Glutamatergic neuron (in vitro differentiated cells): ENCODE measurements around the gene PNLIPRP1. TPM values are rescaled to one million over a fixed set of nuclear protein-coding genes. Genes with fewer than 3 reads are reported as not detected.

ENCODE experiments used
- DNase-seq: peaks from one replicate; pipeline ENCODE4 v3.0.0; 2022
- H3K27ac Mint-ChIP-seq: one replicate; pipeline ENCODE4 v1.8.0; 2020; ENCODE audit warnings: mild to moderate bottlenecking, mixed read lengths, inconsistent platforms; ENCODE audit not compliant: unreplicated experiment
- H3K27me3 Mint-ChIP-seq: one replicate; pipeline ENCODE4 v1.8.0; 2020; ENCODE audit warnings: mild to moderate bottlenecking, moderate library complexity, mixed read lengths, inconsistent platforms; ENCODE audit not compliant: unreplicated experiment
- H3K36me3 Mint-ChIP-seq: one replicate; pipeline ENCODE4 v1.8.0; 2020; ENCODE audit warnings: mild to moderate bottlenecking, mixed read lengths, inconsistent platforms; ENCODE audit not compliant: unreplicated experiment
- H3K4me1 Mint-ChIP-seq: one replicate; pipeline ENCODE4 v1.8.0; 2020; ENCODE audit warnings: mild to moderate bottlenecking, low read depth, mixed read lengths, inconsistent platforms; ENCODE audit not compliant: unreplicated experiment
- H3K4me3 Mint-ChIP-seq: one replicate; pipeline ENCODE4 v1.8.0; 2020; ENCODE audit warnings: mild to moderate bottlenecking, mixed read lengths, inconsistent platforms; ENCODE audit not compliant: unreplicated experiment
- H3K9me3 Mint-ChIP-seq: one replicate; pipeline ENCODE4 v1.8.0; 2020; ENCODE audit warnings: mild to moderate bottlenecking, moderate library complexity, mixed read lengths, inconsistent platforms; ENCODE audit not compliant: unreplicated experiment
- CTCF ChIP-seq: fragments of 200-600 bp; sonication (generic); IDR thresholded peaks from one replicate; pipeline ENCODE4 v1.5.0; 2021; ENCODE audit not compliant: partially characterized antibody, unreplicated experiment
- total RNA-seq: library from RNA; stranded (reverse); fragmentation: NEBNext Ultra II Directional; extraction: Animal tissue kit (Norgen Biotek cat#: 25700); gene quantifications from one replicate; pipeline ENCODE4 v1.2.1, GENCODE V29; 2021; ENCODE audit not compliant: unreplicated experiment

Gene PNLIPRP1
- total RNA-seq, 1 donor from 2014 or later = not detected

GRCh38 chr10:116589926-116590325 is 833 bp upstream of the PNLIPRP1 start:
- DNase-seq = no peak

GRCh38 chr10:116593139-116593740 is 2.5 kb downstream of the PNLIPRP1 start:
- Mint-ChIP-seq H3K27me3 (no peaks in the 10 kb centered on the region), H3K4me1 (no peaks in the 10 kb centered on the region), H3K4me3 (no peak overlapping the region)

More at GRCh38 chr10:116589926-116590325, 833 bp upstream of the PNLIPRP1 start:
- Mint-ChIP-seq H3K9me3 (peaks cover 2% of the 10 kb centered on the region), H3K27ac (no peak overlapping the region), H3K36me3 (no peaks in the 10 kb centered on the region), H3K27me3 (no peaks in the 10 kb centered on the region), H3K4me1 (no peaks in the 10 kb centered on the region), H3K4me3 (no peak overlapping the region)
- TF ChIP-seq CTCF = no peak

GRCh38 chr10:116594525-116595035 is 3.8 kb downstream of the PNLIPRP1 start:
- DNase-seq = no peak

More at GRCh38 chr10:116593139-116593740, 2.5 kb downstream of the PNLIPRP1 start:
- no peak overlapping the region for H3K27ac Mint-ChIP-seq
- no peaks in the 10 kb centered on the region for H3K36me3 Mint-ChIP-seq
- no peak for TF ChIP-seq CTCF
- no peaks in the 10 kb centered on the region for H3K9me3 Mint-ChIP-seq
- no peak for DNase-seq

GRCh38 chr10:116596062-116596461 is 5.3 kb downstream of the PNLIPRP1 start:
- no peaks in the 10 kb centered on the region for H3K4me1 Mint-ChIP-seq
- H3K4me3 Mint-ChIP-seq = no peak overlapping the region
- no peak overlapping the region for H3K27ac Mint-ChIP-seq
- DNase-seq = no peak
- H3K9me3 Mint-ChIP-seq = no peaks in the 10 kb centered on the region
- H3K36me3 Mint-ChIP-seq = no peaks in the 10 kb centered on the region
- no peaks in the 10 kb centered on the region for H3K27me3 Mint-ChIP-seq
- no peak for TF ChIP-seq CTCF

More at GRCh38 chr10:116594525-116595035, 3.8 kb downstream of the PNLIPRP1 start:
- H3K27me3 Mint-ChIP-seq = no peaks in the 10 kb centered on the region
- H3K9me3 Mint-ChIP-seq = no peaks in the 10 kb centered on the region
- no peak for TF ChIP-seq CTCF
- no peak overlapping the region for H3K4me3 Mint-ChIP-seq
- no peaks in the 10 kb centered on the region for H3K4me1 Mint-ChIP-seq
- H3K36me3 Mint-ChIP-seq = no peaks in the 10 kb centered on the region
- H3K27ac Mint-ChIP-seq = no peak overlapping the region

GRCh38 chr10:116597543-116597942 is 6.8 kb downstream of the PNLIPRP1 start:
- Mint-ChIP-seq H3K4me1 (no peaks in the 10 kb centered on the region), H3K36me3 (no peaks in the 10 kb centered on the region), H3K27ac (no peak overlapping the region), H3K27me3 (no peaks in the 10 kb centered on the region), H3K4me3 (no peak overlapping the region), H3K9me3 (no peaks in the 10 kb centered on the region)
- no peak for DNase-seq
- TF ChIP-seq CTCF = no peak
